Measurements from ENCODE around the gene TPPP2. TPM values are rescaled to one million over a fixed set of nuclear protein-coding genes. Genes with fewer than 3 reads are reported as not detected.

TPPP2 gene
- total RNA-seq, 5 donors from 2014 or later (not counting 1 experiment from before 2014, with no cell fraction given) = not detected

- H3K4me1 Mint-ChIP-seq = no peaks in the 10 kb centered on the region
- no peak for DNase-seq
- Histone ChIP-seq H3K36me3 (ENCODE audit: control insufficient read depth in 2 of 2, extremely low read depth in 1 of 2, insufficient read depth in 1 of 2, low read length in 1 of 2) (no peaks in the 10 kb centered on the region), H3K9me3 (no peaks in the 10 kb centered on the region), H3K4me3 (ENCODE audit: control insufficient read depth in 1 of 2, extremely low read depth in 1 of 2, low read length in 1 of 2) (no peak overlapping the region), H3K27me3 (replicated peaks in 1 of 2; ENCODE audit: control insufficient read depth in 2 of 2, extremely low read depth in 1 of 2, insufficient read depth in 2 of 2, low read length in 1 of 2) (peaks cover 0 to 17% of the 10 kb centered on the region in 2 experiments), H3K27ac (ENCODE audit: low read length) (no peak overlapping the region), H3K4me1 (ENCODE audit: control insufficient read depth in 1 of 2, extremely low read depth in 1 of 2, insufficient read depth in 2 of 2, low read length in 2 of 2) (no peaks in the 10 kb centered on the region)
- CTCF ChIA-PET = interaction anchor here in 1 of 2 donors (1.0 to 1.1 kb wide), 2 partner anchors 35 to 43 kb away, joined by 3 to 4 read pairs; no protein-coding TSS in a partner anchor
- peaks cover 11 to 18% of the 10 kb centered on the region in 2 donors for H3K27me3 Mint-ChIP-seq
- H3K9me3 Mint-ChIP-seq = no peaks in the 10 kb centered on the region
- no peak overlapping the region for H3K4me3 Mint-ChIP-seq
- POLR2A ChIA-PET = no interaction called here
- H3K36me3 Mint-ChIP-seq = no peaks in the 10 kb centered on the region
- ATAC-seq (replicated peaks in 1 of 4) = no peak
- H3K27ac Mint-ChIP-seq = no peak overlapping the region
- WGBS (ENCODE audit: insufficient coverage) = 91% methylated on average over 5 of the region's 10 CpGs
These were observed 26.6 kb downstream of the TPPP2 start for GRCh38 chr14:21056520-21057163.

DNA sequence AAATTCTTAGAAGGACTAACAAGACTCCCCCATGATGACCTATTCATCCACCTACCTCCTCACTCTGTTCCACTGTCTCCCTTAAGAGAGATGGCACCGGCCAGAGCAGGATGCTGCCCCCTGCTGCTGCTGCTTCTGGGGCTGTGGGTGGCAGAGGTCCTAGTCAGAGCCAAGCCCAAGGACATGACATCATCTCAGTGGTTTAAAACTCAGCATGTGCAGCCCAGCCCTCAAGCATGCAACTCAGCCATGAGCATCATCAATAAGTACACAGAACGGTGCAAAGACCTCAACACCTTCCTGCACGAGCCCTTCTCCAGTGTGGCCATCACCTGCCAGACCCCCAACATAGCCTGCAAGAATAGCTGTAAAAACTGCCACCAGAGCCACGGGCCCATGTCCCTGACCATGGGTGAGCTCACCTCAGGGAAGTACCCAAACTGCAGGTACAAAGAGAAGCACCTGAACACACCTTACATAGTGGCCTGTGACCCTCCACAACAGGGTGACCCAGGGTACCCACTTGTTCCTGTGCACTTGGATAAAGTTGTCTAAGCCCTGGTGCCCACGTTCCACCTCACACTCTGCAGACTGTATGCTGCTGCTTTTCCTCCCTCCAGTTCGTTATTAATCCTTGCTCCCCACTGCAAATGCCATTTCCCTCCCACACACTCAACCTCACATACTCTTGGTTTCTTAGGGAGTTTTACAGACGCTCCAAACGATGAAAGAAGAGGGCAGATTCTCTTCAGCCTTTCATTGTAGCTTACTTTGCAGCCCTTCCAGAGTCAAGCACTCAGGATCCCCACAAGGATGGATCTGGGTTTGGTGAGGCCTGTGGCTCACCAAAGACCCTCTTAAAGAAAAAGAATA lies 28.0 kb downstream of the TPPP2 start, which contains the start of gene RNASE8:
RNASE8 (plus strand) TSS at position 20 of the 873 bp plus-strand sequence; CDS start at position 91, 71 bp downstream.
- Mint-ChIP-seq H3K4me3 (no peak within 1 kb of the TSS), H3K9me3 (no peaks in the 10 kb centered on the region), H3K27ac (no peak within 1 kb of the TSS)

GRCh38 chr14:21058903-21059302 lies 28.9 kb downstream of the TPPP2 start:
- no peak for DNase-seq
- H3K27me3 Mint-ChIP-seq = peaks cover 25 to 30% of the 10 kb centered on the region in 2 donors
- CTCF ChIA-PET = interaction anchor here in 1 of 2 donors (1.0 to 1.2 kb wide), 2 partner anchors 10 to 44 kb away, joined by 3 read pairs; no protein-coding TSS in a partner anchor

More for the DNA sequence above, 28.0 kb downstream of the TPPP2 start, which contains the start of gene RNASE8:
- Histone ChIP-seq H3K27me3 (replicated peaks in 1 of 2; ENCODE audit: control insufficient read depth in 2 of 2, extremely low read depth in 1 of 2, insufficient read depth in 2 of 2, low read length in 1 of 2) (peaks cover 0 to 25% of the 10 kb centered on the region in 2 experiments), H3K36me3 (ENCODE audit: control insufficient read depth in 2 of 2, extremely low read depth in 1 of 2, insufficient read depth in 1 of 2, low read length in 1 of 2) (no peaks in the 10 kb centered on the region), H3K4me3 (ENCODE audit: control insufficient read depth in 1 of 2, extremely low read depth in 1 of 2, low read length in 1 of 2) (no peak within 1 kb of the TSS), H3K27ac (ENCODE audit: low read length) (no peak within 1 kb of the TSS), H3K9me3 (no peaks in the 10 kb centered on the region), H3K4me1 (ENCODE audit: control insufficient read depth in 1 of 2, extremely low read depth in 1 of 2, insufficient read depth in 2 of 2, low read length in 2 of 2) (no peaks in the 10 kb centered on the region)
- ATAC-seq (replicated peaks in 1 of 4) (peak in 1 of 4 experiments; percentile 29), DNase-seq (peak in 1 of 35 experiments; percentile 9)
- Mint-ChIP-seq H3K27me3 (peaks cover 20 to 24% of the 10 kb centered on the region in 2 donors), H3K4me1 (no peaks in the 10 kb centered on the region), H3K36me3 (no peaks in the 10 kb centered on the region)
- 66% methylated on average over 5 of the region's 8 CpGs for WGBS (ENCODE audit: insufficient coverage)
- POLR2A ChIA-PET = interaction anchor here in 1 of 2 donors (0.5 kb wide), 1 partner anchor 8 kb away, joined by 3 read pairs; no protein-coding TSS in a partner anchor
- CTCF ChIA-PET = interaction anchor here in 1 of 2 donors (1.0 kb wide), 1 partner anchor 14 kb away, joined by 3 read pairs; no protein-coding TSS in a partner anchor

DNA sequence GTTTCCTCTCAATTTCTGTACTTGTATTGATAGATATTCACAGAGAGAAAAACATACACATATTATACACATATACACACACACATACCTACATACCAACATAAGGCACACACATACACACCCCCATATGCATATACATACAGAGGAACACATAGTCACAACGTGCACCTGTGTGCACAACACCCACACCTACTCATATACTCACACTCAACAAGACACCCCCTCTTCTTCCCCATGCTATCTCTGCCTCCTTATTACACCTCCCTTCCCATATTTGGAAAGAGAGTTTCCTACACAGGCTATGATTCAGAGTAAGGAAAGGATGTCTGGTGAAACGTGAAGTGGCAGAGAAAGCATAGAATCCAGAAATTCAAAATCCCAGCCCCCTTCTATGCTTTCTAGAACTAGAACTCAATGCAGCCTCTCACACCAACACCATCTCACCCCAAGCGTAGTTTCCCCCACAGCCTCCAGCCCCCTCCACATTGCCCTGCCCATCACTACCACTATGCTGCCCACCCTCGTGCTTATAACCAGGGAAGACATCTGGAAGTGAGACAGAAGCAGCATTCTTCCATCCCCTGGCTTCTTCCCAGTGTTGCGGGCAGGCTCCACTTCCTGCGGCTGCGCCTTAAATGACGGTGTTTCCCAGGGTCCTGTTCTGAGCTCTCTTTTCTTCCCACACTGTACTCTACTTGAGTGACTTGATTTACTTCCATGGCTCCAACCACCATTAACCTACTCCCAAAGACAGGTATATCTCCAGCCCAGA lies 30.0 kb downstream of the TPPP2 start:
- no peaks in the 10 kb centered on the region for H3K36me3 ChIP-seq (ENCODE audit: control insufficient read depth in 2 of 2, extremely low read depth in 1 of 2, insufficient read depth in 1 of 2, low read length in 1 of 2)
- H3K9me3 ChIP-seq = no peaks in the 10 kb centered on the region
- no peak overlapping the region for H3K4me3 ChIP-seq (ENCODE audit: control insufficient read depth in 1 of 2, extremely low read depth in 1 of 2, low read length in 1 of 2)
- H3K27me3 ChIP-seq (replicated peaks in 1 of 2; ENCODE audit: control insufficient read depth in 2 of 2, extremely low read depth in 1 of 2, insufficient read depth in 2 of 2, low read length in 1 of 2) = peaks cover 0 to 31% of the 10 kb centered on the region in 2 experiments
- no peaks in the 10 kb centered on the region for H3K4me1 ChIP-seq (ENCODE audit: control insufficient read depth in 1 of 2, extremely low read depth in 1 of 2, insufficient read depth in 2 of 2, low read length in 2 of 2)
- H3K36me3 Mint-ChIP-seq = no peaks in the 10 kb centered on the region
- H3K4me3 Mint-ChIP-seq = no peak overlapping the region
- ChIA-PET POLR2A (no interaction called here), CTCF (interaction anchor here in 1 of 2 donors (1.0 to 1.2 kb wide), 3 partner anchors 9 to 45 kb away, joined by 3 to 4 read pairs (median 3); no protein-coding TSS in a partner anchor)
- no peaks in the 10 kb centered on the region for H3K4me1 Mint-ChIP-seq
- peaks cover 28 to 31% of the 10 kb centered on the region in 2 donors for H3K27me3 Mint-ChIP-seq
- no peak overlapping the region for H3K27ac Mint-ChIP-seq
- H3K27ac ChIP-seq (ENCODE audit: low read length) = no peak overlapping the region
- ATAC-seq (replicated peaks in 1 of 4) (no peak), DNase-seq (no peak)
- no peaks in the 10 kb centered on the region for H3K9me3 Mint-ChIP-seq
- WGBS (ENCODE audit: insufficient coverage) = 71% methylated on average over 7 of the region's 8 CpGs

More at GRCh38 chr14:21058903-21059302, 28.9 kb downstream of the TPPP2 start:
- Histone ChIP-seq H3K27ac (ENCODE audit: low read length) (no peak overlapping the region), H3K27me3 (replicated peaks in 1 of 2; ENCODE audit: control insufficient read depth in 2 of 2, extremely low read depth in 1 of 2, insufficient read depth in 2 of 2, low read length in 1 of 2) (peaks cover 0 to 25% of the 10 kb centered on the region in 2 experiments), H3K36me3 (ENCODE audit: control insufficient read depth in 2 of 2, extremely low read depth in 1 of 2, insufficient read depth in 1 of 2, low read length in 1 of 2) (no peaks in the 10 kb centered on the region), H3K4me3 (ENCODE audit: control insufficient read depth in 1 of 2, extremely low read depth in 1 of 2, low read length in 1 of 2) (no peak overlapping the region), H3K9me3 (no peaks in the 10 kb centered on the region), H3K4me1 (ENCODE audit: control insufficient read depth in 1 of 2, extremely low read depth in 1 of 2, insufficient read depth in 2 of 2, low read length in 2 of 2) (no peaks in the 10 kb centered on the region)
- Mint-ChIP-seq H3K27ac (no peak overlapping the region), H3K36me3 (no peaks in the 10 kb centered on the region), H3K9me3 (no peaks in the 10 kb centered on the region), H3K4me1 (no peaks in the 10 kb centered on the region), H3K4me3 (no peak overlapping the region)
- no peak for ATAC-seq (replicated peaks in 1 of 4)
- POLR2A ChIA-PET = no interaction called here
- WGBS (ENCODE audit: insufficient coverage) = 85% methylated on average over 4 of the region's 5 CpGs

DNA sequence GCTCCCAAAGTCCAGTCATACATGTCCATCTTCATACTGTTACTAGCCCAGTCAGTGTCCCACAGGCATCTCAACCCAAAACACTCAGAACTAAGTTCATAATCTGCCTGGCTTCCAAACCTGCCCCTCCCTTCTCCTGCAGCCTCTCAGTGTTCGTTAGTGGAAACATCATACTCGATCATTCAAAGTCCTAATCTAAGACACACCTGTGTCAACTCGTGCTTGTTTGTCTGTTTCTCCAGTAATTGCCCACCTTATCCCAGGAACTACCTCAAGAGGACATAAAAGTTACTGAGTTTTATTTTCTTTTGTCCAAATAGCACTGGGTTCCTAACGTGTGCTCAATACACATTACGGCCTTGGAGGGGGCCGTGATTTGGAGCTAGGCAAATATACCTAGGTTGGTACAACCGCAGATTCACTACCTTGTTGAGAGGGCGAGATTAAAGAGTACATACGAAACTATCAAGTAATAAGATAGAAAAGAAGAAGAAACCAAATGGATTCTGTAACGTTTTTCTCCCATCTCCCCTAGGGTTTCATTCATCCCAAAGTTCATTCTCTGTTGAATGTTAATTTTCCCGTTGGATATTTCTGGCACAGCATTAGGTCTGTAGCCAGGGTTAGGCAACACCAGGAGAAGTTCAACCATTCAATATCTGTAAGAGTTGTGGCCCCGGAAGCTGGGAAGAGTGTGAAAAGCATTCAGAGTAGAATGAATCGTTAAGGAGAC lies 30.8 kb downstream of the TPPP2 start:
- H3K4me1 Mint-ChIP-seq = no peaks in the 10 kb centered on the region

More for the DNA sequence above, 30.8 kb downstream of the TPPP2 start:
- no peaks in the 10 kb centered on the region for H3K36me3 Mint-ChIP-seq
- Histone ChIP-seq H3K4me1 (ENCODE audit: control insufficient read depth in 1 of 2, extremely low read depth in 1 of 2, insufficient read depth in 2 of 2, low read length in 2 of 2) (no peaks in the 10 kb centered on the region), H3K27me3 (replicated peaks in 1 of 2; ENCODE audit: control insufficient read depth in 2 of 2, extremely low read depth in 1 of 2, insufficient read depth in 2 of 2, low read length in 1 of 2) (peaks cover 0 to 33% of the 10 kb centered on the region in 2 experiments), H3K27ac (ENCODE audit: low read length) (no peak overlapping the region), H3K4me3 (ENCODE audit: control insufficient read depth in 1 of 2, extremely low read depth in 1 of 2, low read length in 1 of 2) (no peak overlapping the region), H3K36me3 (ENCODE audit: control insufficient read depth in 2 of 2, extremely low read depth in 1 of 2, insufficient read depth in 1 of 2, low read length in 1 of 2) (no peaks in the 10 kb centered on the region), H3K9me3 (no peaks in the 10 kb centered on the region)
- ATAC-seq (replicated peaks in 1 of 4) (no peak), DNase-seq (no peak)
- peaks cover 34 to 38% of the 10 kb centered on the region in 2 donors for H3K27me3 Mint-ChIP-seq
- ChIA-PET CTCF (interaction anchor here in 1 of 2 donors (1.1 kb wide), 1 partner anchor 25 kb away, joined by 4 read pairs; no protein-coding TSS in a partner anchor), POLR2A (no interaction called here)
- H3K27ac Mint-ChIP-seq = no peak overlapping the region
- no peak overlapping the region for H3K4me3 Mint-ChIP-seq
- 81% methylated on average over 4 of the region's 13 CpGs for WGBS (ENCODE audit: insufficient coverage)
- H3K9me3 Mint-ChIP-seq = no peaks in the 10 kb centered on the region
